Measurements from ENCODE around the gene GTPBP4.

Gene GTPBP4

GRCh38 chr10:1041514-1041913 lies 53.3 kb downstream of the GTPBP4 start:
- ATAC-seq, result no peak
- no peak for TF ChIP-seq ZFP3 (CRISPR knock-in tag; IDR thresholded peaks at IDR 0.05)
- TF ChIP-seq ZC3H10 (CRISPR knock-in tag; IDR thresholded peaks at IDR 0.05), result no peak
- TF ChIP-seq GLIS3 (CRISPR knock-in tag; IDR thresholded peaks at IDR 0.05), result no peak
- TF ChIP-seq ISL1 (CRISPR knock-in tag; IDR thresholded peaks at IDR 0.05), result no peak
- TF ChIP-seq TSHZ2 (CRISPR knock-in tag; IDR thresholded peaks at IDR 0.05), result no peak
- TF ChIP-seq BACH2 (CRISPR knock-in tag; IDR thresholded peaks at IDR 0.05; ENCODE audit: borderline replicate concordance), result no peak
- TF ChIP-seq, protein P1, sequence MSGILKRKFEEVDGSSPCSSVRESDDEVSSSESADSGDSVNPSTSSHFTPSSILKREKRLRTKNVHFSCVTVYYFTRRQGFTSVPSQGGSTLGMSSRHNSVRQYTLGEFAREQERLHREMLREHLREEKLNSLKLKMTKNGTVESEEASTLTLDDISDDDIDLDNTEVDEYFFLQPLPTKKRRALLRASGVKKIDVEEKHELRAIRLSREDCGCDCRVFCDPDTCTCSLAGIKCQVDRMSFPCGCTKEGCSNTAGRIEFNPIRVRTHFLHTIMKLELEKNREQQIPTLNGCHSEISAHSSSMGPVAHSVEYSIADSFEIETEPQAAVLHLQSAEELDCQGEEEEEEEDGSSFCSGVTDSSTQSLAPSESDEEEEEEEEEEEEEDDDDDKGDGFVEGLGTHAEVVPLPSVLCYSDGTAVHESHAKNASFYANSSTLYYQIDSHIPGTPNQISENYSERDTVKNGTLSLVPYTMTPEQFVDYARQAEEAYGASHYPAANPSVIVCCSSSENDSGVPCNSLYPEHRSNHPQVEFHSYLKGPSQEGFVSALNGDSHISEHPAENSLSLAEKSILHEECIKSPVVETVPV (CRISPR knock-in tag; IDR thresholded peaks at IDR 0.05), result no peak

DNA sequence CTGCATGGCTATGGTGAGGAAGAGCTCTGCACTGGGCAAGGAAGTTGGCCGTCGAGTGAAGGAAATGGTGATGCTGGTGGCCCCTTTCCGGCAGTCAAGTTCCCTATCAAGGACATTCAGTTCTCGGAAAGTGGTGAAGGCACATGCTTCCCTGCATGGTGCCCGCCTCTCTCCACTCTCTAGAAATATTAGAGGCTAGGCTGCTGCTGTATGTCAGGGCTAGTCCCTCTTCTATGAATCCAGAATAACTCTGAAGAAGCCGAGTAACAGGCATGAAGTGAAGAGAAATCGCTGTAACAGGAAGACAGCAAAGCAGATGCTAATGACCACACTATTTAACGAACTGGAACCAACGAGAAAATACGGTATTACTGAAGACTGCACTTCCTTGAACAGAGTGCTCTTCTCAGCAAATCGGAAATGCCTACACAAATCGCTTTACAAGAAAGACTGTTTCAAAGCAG lies 55.3 kb downstream of the GTPBP4 start:
- TF ChIP-seq SNAI2 (CRISPR knock-in tag; IDR thresholded peaks at IDR 0.05) (no peak), ARNTL (CRISPR knock-in tag; IDR thresholded peaks at IDR 0.05; ENCODE audit: borderline replicate concordance, low read depth) (no peak), BACH2 (CRISPR knock-in tag; IDR thresholded peaks at IDR 0.05; ENCODE audit: borderline replicate concordance) (no peak), CSDC2 (CRISPR knock-in tag; IDR thresholded peaks at IDR 0.05) (no peak), ZC3H10 (CRISPR knock-in tag; IDR thresholded peaks at IDR 0.05) (no peak), RARB (CRISPR knock-in tag; IDR thresholded peaks at IDR 0.05) (no peak), ISL1 (CRISPR knock-in tag; IDR thresholded peaks at IDR 0.05) (no peak), ESRRG (CRISPR knock-in tag; IDR thresholded peaks at IDR 0.05) (no peak), ZNF70 (CRISPR knock-in tag; IDR thresholded peaks at IDR 0.05) (no peak), ZFP30 (CRISPR knock-in tag; IDR thresholded peaks at IDR 0.05) (no peak), PPARA (CRISPR knock-in tag; IDR thresholded peaks at IDR 0.05; ENCODE audit: borderline replicate concordance) (no peak), TSHZ2 (CRISPR knock-in tag; IDR thresholded peaks at IDR 0.05) (no peak)
- TF ChIP-seq, protein P1 (CRISPR knock-in tag; IDR thresholded peaks at IDR 0.05), result no peak
- TF ChIP-seq, protein P2, sequence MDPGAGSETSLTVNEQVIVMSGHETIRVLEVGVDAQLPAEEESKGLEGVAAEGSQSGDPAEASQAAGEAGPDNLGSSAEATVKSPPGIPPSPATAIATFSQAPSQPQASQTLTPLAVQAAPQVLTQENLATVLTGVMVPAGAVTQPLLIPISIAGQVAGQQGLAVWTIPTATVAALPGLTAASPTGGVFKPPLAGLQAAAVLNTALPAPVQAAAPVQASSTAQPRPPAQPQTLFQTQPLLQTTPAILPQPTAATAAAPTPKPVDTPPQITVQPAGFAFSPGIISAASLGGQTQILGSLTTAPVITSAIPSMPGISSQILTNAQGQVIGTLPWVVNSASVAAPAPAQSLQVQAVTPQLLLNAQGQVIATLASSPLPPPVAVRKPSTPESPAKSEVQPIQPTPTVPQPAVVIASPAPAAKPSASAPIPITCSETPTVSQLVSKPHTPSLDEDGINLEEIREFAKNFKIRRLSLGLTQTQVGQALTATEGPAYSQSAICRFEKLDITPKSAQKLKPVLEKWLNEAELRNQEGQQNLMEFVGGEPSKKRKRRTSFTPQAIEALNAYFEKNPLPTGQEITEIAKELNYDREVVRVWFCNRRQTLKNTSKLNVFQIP (CRISPR knock-in tag; IDR thresholded peaks at IDR 0.05; ENCODE audit: borderline replicate concordance, low read depth), result no peak
- ATAC-seq, result no peak

- no peak for ATAC-seq
- TF ChIP-seq GLIS3 (CRISPR knock-in tag; IDR thresholded peaks at IDR 0.05) (no peak), ZFP3 (CRISPR knock-in tag; IDR thresholded peaks at IDR 0.05) (no peak), ZNF8 (CRISPR knock-in tag; IDR thresholded peaks at IDR 0.05) (no peak), OSR1 (CRISPR knock-in tag; IDR thresholded peaks at IDR 0.05) (no peak), ZC3H10 (CRISPR knock-in tag; IDR thresholded peaks at IDR 0.05) (no peak), CSDC2 (CRISPR knock-in tag; IDR thresholded peaks at IDR 0.05) (no peak), ARNTL (CRISPR knock-in tag; IDR thresholded peaks at IDR 0.05; ENCODE audit: borderline replicate concordance, low read depth) (no peak), PPARA (CRISPR knock-in tag; IDR thresholded peaks at IDR 0.05; ENCODE audit: borderline replicate concordance) (no peak), ZNF565 (CRISPR knock-in tag; conservative IDR thresholded peaks at IDR 0.05; ENCODE audit: low read depth) (no peak), BACH2 (CRISPR knock-in tag; IDR thresholded peaks at IDR 0.05; ENCODE audit: borderline replicate concordance) (no peak), ZNF70 (CRISPR knock-in tag; IDR thresholded peaks at IDR 0.05) (no peak), RARB (CRISPR knock-in tag; IDR thresholded peaks at IDR 0.05) (no peak), PATZ1 (CRISPR knock-in tag; IDR thresholded peaks at IDR 0.05; ENCODE audit: borderline replicate concordance) (no peak), ZFP30 (CRISPR knock-in tag; IDR thresholded peaks at IDR 0.05) (no peak)
- TF ChIP-seq, protein P1 (CRISPR knock-in tag; IDR thresholded peaks at IDR 0.05), result no peak
- TF ChIP-seq, protein P2 (CRISPR knock-in tag; IDR thresholded peaks at IDR 0.05; ENCODE audit: borderline replicate concordance, low read depth), result no peak
These were observed 55.9 kb downstream of the GTPBP4 start for GRCh38 chr10:1044146-1044545.

Measured in SK-N-SH treated with all-trans-retinoic acid at 6 μM for 48 hours (cell line).